HG02588 (cell line): ENCODE data around the gene DDX41.

Experiments
- ATAC-seq: cut with Tn5 transposase; IDR thresholded peaks from one replicate; pipeline ENCODE4 v1.9.1; 2021; ENCODE audit warnings: mild to moderate bottlenecking, moderate library complexity; ENCODE audit not compliant: unreplicated experiment

DDX41 gene

GRCh38 chr5:177514541-177514940, 2.2 kb downstream of the DDX41 start:
- ATAC-seq: no peak

DNA sequence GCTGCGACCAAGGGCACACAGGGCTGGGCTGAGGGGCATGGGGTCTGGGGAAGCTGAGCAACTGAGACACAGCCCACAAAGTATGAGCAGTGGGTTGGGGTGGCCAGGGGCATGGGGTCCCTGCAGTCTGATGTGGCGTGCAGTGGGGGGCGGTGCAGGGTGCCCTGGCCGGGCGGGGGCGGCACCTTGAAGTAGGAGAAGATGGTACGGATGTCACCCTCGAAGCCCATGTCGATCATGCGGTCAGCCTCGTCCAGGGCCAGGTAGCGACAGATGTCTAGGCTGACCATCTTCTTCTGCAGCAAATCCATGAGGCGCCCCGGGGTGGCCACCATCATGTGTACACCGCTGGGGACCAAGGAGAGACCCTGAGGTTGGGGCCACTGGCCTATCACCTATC, 3.3 kb downstream of the DDX41 start:
- ATAC-seq: no peak

GRCh38 chr5:177512736-177513380, 3.9 kb downstream of the DDX41 start:
- no peak for ATAC-seq

DNA sequence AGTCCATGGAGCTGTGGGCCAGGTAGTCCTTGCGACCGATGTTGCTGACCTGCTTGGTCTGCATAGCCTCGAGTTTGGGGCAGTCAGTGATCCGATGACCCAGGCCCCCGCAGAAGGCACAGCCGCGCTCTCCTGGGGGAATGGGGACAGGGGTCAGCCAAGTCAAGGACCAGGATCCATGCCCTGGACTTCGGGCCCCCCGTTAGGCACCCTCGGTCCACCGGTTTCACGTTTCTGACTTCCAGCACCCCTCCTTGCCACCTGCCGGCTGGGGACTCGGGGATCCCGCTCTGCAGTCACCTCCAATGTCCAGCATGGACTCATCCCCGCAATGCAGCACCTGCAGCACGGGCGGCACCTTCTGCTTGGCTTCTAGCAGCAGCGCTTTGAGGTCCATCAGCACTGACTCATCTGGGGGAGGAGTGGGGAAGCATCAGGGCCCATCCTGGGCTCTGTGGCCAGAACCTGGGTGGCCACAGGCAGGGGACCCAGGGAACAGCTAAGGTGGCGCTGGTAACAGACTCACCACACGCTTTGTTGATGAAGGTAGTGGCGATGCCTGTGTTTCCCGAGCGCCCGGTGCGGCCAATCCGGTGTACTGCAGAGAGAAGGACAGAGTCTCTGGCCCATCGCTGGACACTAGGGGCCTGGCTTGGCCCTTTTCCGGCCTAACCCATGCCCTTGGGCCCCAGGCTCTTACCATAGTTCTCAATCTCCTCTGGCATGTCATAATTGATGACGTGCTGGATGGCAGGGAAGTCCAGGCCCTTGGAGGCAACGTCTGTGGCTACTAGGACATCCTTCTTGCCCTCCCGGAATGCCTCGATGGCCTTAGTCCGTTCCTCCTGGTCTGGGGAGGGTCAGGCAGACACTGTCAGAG, 4.7 kb downstream of the DDX41 start:
- ATAC-seq: no peak

GRCh38 chr5:177511181-177511580, 5.6 kb downstream of the DDX41 start:
- no peak for ATAC-seq

DNA sequence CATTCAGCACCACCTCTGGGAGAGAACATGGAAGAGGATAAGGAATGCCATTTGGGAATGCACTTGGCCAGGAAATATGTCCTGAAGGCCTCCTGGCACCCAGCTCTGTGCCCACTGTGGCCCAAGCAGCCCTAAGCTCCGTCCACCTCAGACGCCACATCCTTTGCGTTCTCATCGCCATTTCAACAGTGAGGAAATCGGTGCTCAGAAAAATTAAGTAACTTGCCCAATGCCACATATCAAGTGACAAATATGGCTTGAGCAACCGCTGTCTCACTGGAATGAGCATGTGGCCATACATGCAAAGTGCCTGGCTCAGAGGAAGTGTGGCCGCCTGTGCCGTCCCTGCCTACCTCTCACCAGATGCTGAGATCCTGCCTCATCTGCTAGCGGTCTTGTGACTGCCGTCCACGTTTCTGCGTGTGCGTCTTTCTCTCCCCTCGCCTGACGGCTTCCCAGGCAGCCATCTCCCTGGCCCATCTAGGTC, 6.2 kb downstream of the DDX41 start:
- ATAC-seq: peak; percentile 26

- ATAC-seq: peak; percentile 38
Observed at GRCh38 chr5:177509991-177510566, 6.7 kb downstream of the DDX41 start.

DNA sequence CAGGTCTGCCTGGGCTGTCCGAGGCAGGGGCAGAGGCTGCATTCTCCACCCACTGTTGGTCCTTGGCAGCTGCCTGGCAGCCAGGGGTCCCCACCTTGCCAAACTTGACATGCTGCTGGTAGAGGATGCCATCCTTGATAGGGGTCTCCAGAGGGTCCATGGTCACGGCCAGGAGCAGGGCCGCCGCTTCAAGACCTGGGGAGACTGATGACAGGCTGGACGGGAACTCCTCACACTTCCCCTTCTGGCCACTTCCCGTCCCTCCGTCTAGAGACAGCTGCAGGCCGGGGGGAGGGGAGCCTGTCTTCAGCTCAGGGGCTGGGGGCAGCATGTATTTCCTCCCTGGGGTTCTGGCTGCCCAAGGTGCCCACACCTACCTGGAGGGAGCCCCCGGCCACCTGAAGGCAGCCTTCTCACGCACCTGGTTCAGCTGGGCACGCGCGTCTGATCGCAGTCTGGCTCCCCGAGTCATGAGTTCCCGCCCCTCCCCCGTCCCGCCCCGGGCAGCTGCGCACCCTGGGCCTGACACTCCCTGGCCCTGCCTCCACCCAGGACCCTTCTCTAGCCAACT, 7.3 kb downstream of the DDX41 start, which contains the start of gene DOK3:
Gene DOK3 (minus strand): TSS at position 446 of the 571 bp plus-strand sequence. CDS start 286 bp downstream, at position 160.
- ATAC-seq: peak; percentile 28

- peak; percentile 32 for ATAC-seq
Observed at GRCh38 chr5:177508837-177509236, 7.9 kb downstream of the DDX41 start.

GRCh38 chr5:177508221-177508611, 8.5 kb downstream of the DDX41 start:
- no peak for ATAC-seq

DNA sequence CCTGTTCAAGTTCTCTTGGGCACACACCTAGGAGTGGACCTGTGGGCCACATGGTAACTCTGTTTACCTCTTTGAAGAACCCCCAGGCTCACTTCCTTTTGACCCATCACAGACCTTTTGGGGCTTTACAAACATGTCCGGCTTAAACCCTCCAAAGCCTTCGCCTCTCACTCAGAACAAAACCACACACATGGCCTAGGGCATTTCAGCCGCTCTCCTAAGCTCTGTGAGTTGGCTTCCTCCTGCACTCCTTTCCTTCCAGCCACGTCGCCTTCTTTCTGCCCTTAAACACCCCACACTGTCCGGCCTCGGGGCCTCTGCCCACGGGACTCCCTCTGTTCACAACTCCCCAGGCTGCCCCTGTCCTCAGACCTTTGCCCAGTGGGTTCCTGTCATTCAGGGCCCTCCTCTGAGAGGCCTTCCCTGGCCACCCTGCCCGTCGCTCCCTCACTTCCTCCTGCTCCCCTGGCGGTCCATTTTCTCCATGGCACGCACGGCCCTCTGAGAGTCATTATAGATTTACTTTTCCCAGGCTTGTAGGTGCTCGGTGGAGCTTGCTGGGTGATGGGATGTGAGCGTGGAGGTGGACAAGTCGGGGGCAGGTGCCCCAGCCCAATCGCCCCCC, 9.1 kb downstream of the DDX41 start:
- no peak for ATAC-seq

DNA sequence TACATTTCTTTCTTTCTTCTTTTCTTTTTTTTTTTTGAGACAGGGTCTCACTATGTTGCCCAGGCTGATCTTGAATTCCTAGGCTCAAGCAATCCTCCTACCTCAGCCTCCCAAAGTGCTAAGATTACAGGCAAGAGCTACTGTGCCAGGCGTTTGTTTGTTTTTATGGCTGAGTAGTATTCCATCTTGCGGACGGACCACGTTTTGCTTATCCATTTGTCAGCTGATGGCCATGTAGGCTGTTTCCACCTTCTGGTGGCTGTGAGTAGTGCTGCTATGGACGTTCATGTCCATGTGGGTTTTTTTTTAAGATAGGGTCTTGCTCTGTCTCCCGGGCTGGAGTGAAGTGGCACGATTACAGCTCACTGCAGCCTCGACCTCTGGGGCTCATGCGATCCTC, 9.6 kb downstream of the DDX41 start:
- no peak for ATAC-seq

DNA sequence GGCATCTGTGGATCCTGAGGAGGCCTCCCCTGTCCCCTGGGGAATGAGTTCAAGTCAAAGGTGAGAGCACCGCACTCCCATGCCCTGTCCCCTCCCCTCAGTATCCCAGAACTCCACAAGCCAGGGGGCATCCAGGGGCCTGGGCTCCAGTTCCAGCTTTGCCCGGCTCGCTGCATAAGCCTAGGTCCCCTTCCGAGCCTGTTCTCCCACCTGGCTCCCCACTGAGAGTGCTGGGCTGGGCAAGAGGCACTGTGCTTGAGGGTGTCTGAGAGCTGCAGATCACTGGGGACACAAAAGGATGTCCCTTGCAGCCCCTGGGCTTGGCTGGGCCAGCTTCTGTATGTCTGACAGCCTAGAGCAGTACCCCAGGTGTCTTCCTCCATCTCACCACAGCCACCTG, 11.7 kb downstream of the DDX41 start:
- ATAC-seq: no peak

DNA sequence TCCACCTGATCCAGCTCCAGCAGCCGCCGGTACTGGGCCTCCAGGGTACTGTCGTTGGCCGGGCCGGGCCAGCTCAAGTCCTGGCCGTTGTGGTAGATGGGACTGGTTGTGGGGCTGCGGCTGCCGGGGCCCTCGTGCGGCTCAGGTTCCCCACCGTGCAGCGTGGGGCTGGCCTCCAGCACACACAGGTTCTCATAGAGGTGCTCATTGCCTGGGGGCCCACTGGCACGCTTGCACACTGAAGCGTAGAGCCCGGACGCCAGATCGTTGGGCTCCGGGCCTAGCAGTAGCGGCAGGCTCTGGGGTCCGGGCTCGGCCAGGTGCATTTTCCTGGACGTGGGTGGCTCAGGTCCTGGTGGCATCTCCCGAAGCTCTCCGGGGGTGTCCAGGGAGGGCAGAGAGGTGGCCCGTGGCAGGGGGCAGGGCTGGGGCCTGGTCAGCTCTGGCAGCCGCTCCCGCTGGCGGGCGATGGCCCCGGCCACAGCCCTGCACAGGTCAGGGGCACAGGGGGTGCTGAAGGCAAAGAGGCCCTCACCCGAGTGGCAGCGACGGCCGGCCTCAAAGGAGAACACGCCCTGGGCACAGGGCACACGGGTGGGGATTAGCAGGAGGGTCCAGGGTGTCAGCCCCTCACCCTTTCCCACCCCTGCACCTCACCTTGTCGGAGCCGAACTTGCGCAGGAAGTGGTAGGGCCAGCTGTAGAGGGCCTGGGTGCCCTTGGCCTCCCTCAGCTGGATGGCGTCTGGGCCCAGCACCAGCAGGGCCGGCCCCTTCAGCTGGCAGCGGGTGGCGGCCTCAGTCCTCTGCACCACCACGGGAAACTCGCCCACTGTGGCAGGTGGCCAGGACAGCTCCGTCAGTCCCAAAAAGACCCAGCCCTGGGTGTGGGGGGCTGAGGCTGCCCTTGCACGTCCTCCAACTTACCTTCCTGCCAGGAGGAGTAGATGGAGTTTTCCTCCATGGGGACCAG, 12.4 kb downstream of the DDX41 start:
- no peak for ATAC-seq

- ATAC-seq: no peak
Observed at GRCh38 chr5:177503351-177504085, 13.2 kb downstream of the DDX41 start.

- ATAC-seq: no peak
Observed at GRCh38 chr5:177502886-177503285, 13.9 kb downstream of the DDX41 start.

- no peak for ATAC-seq
Observed at GRCh38 chr5:177501874-177502678, 14.7 kb downstream of the DDX41 start.
